ENCODE results near the gene MZT1.
A peak's percentile ranks its signal among the peaks of the same experiment; 100 is the strongest.
"Not testable (repeated sequence)": the region's sequence is repeated elsewhere in the genome, so short reads cannot be mapped to it uniquely, and the experiment has no call there.

The MZT1 gene

DNA sequence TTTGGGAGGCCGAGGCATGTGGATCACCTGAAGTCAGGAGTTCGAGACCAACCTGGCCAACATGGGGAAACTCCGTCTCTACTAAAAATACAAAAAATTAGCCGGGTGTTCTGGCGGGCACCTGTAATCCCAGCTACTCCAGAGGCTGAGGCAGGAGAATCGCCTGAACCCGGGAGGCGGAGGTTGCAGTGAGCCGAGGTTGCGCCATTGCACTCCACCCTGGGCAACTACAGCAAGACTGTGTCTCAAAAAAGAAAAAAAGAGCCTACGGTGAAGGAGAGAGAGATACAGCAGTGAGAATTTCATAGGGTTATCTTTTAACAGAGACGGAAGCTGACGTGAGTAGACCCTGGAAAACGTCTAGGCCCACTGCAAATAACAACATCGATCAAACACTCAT lies 1.2 kb downstream of the MZT1 start:
- H3K4me3 ChIP-seq (ENCODE audit: low read length) = peak overlapping the region; percentile 100
- H3K4me1 ChIP-seq (ENCODE audit: control insufficient read depth, insufficient read depth, low read length); H3K27me3 ChIP-seq (ENCODE audit: control insufficient read depth, insufficient read depth, low read length); H3K9ac ChIP-seq (ENCODE audit: low read length); H3K36me3 ChIP-seq (ENCODE audit: control insufficient read depth, insufficient read depth, low read length); H3K27ac ChIP-seq (ENCODE audit: low read depth, low read length): not testable (repeated sequence)

DNA sequence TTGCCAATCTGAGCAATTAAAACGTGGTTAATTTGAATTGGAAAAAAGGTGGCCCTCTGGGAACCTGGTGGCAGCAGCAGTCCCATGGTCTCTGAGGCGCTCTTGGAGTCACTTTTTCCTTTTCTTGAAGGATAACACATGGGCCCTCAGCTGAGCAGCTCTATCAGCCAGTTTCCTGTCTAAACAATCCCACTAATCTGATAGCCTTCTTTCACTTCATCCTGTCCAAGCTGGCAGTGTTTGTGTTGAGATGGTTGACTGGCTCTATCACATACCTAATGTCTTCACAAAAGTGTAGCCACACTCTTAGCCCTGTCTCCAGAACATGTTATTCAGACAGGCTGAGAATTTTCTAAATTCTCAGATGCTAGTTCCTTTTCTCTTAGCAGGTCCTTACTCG lies 10.7 kb downstream of the MZT1 start:
- no peaks in the 10 kb centered on the region for H3K4me1 ChIP-seq (ENCODE audit: control insufficient read depth, insufficient read depth, low read length)
- H3K4me3 ChIP-seq (ENCODE audit: low read length) = no peak overlapping the region
- no peaks in the 10 kb centered on the region for H3K36me3 ChIP-seq (ENCODE audit: control insufficient read depth, insufficient read depth, low read length)
- H3K27ac ChIP-seq (ENCODE audit: low read depth, low read length) = no peak overlapping the region
- H3K27me3 ChIP-seq (ENCODE audit: control insufficient read depth, insufficient read depth, low read length) = no peaks in the 10 kb centered on the region
- no peak overlapping the region for H3K9ac ChIP-seq (ENCODE audit: low read length)

DNA sequence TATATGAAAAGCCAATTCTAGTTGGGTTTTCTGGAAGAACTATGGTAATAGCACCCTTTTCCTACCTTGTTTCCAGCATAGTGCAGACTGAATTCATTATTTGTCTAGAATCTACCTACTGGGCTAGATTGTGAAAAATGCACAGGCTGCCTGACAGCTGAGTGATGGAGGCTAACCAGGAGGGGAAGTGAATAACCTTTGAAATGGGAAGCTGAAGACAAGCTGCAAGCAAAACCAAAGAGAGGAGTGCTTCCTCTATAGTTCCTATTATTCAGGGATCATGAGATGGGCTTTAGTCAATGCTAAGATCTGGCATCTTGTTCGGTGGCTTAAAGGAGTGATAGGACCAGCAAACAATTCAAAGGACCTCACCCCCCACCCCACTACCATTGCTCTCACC lies 26.9 kb downstream of the MZT1 start:
- Histone ChIP-seq H3K27ac (ENCODE audit: low read depth, low read length) (no peak overlapping the region), H3K27me3 (ENCODE audit: control insufficient read depth, insufficient read depth, low read length) (no peaks in the 10 kb centered on the region), H3K4me3 (ENCODE audit: low read length) (no peak overlapping the region), H3K9ac (ENCODE audit: low read length) (no peak overlapping the region), H3K4me1 (ENCODE audit: control insufficient read depth, insufficient read depth, low read length) (no peaks in the 10 kb centered on the region), H3K36me3 (ENCODE audit: control insufficient read depth, insufficient read depth, low read length) (no peaks in the 10 kb centered on the region)

DNA sequence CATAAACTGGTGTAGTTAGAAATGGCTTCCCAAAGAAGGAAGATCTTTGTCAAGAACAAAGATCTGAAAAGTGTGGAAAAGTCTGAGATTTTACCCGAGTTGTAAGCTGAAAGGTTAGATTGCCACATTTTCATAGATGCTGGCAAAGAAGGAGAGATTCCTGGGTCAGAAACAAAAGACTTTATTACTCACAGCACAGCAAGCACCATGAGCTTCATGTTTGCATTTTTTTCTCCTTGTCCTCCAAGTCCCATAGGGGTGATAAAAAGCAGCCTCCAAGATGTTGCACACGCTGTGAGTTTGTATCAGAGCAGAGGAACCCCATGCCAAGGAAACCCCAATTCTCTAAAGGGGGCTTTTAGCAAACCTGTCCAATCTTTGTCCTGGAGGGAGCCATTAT lies 29.3 kb downstream of the MZT1 start:
- no peaks in the 10 kb centered on the region for H3K4me1 ChIP-seq (ENCODE audit: control insufficient read depth, insufficient read depth, low read length)
- H3K27me3 ChIP-seq (ENCODE audit: control insufficient read depth, insufficient read depth, low read length) = no peaks in the 10 kb centered on the region
- no peaks in the 10 kb centered on the region for H3K36me3 ChIP-seq (ENCODE audit: control insufficient read depth, insufficient read depth, low read length)
- no peak overlapping the region for H3K4me3 ChIP-seq (ENCODE audit: low read length)
- no peak overlapping the region for H3K27ac ChIP-seq (ENCODE audit: low read depth, low read length)
- H3K9ac ChIP-seq (ENCODE audit: low read length) = no peak overlapping the region

DNA sequence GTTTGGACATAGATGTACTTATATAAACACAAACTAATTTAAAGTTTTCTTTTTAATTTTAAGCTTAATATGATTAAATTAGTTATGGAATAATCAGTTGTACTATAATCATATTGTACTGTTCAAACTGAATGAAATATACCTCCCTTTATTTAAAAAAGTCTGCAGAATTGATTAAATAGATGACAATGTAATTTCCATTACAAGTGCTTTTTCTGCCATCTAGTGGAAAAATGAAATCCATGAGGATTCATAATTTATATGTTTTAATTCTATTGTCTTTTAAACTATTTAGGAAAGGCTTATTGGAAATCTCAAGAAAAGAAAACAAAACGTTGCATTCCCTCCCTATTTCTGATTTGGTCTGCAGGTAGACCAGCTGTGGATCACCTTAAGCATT lies 30.9 kb downstream of the MZT1 start:
- no peaks in the 10 kb centered on the region for H3K36me3 ChIP-seq (ENCODE audit: control insufficient read depth, insufficient read depth, low read length)
- H3K4me1 ChIP-seq (ENCODE audit: control insufficient read depth, insufficient read depth, low read length) = no peaks in the 10 kb centered on the region
- no peaks in the 10 kb centered on the region for H3K27me3 ChIP-seq (ENCODE audit: control insufficient read depth, insufficient read depth, low read length)
- H3K9ac ChIP-seq (ENCODE audit: low read length) = no peak overlapping the region
- no peak overlapping the region for H3K4me3 ChIP-seq (ENCODE audit: low read length)
- no peak overlapping the region for H3K27ac ChIP-seq (ENCODE audit: low read depth, low read length)

DNA sequence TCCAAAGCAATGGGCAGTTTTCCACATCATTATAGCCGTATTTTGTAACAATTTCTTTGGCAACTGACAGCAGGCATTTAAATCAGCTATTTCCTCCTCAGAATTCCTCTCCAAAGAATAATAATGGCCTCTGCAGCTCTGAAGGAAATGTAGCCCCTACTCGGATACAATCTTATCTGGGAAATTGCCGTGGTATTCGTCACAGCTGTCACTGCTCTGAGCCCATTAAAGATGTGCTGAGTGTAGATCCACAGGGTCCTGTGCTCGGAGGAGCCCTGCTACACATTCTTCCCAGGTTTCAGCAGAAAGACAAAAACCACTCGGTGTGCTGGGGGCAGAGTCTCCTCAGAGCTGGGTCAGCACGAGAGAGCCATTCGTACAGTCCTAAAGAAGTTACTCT lies 33.1 kb downstream of the MZT1 start:
- H3K27ac ChIP-seq (ENCODE audit: low read depth, low read length) = no peak overlapping the region
- no peaks in the 10 kb centered on the region for H3K27me3 ChIP-seq (ENCODE audit: control insufficient read depth, insufficient read depth, low read length)
- no peaks in the 10 kb centered on the region for H3K4me1 ChIP-seq (ENCODE audit: control insufficient read depth, insufficient read depth, low read length)
- no peak overlapping the region for H3K9ac ChIP-seq (ENCODE audit: low read length)
- H3K4me3 ChIP-seq (ENCODE audit: low read length) = no peak overlapping the region
- H3K36me3 ChIP-seq (ENCODE audit: control insufficient read depth, insufficient read depth, low read length) = no peaks in the 10 kb centered on the region

DNA sequence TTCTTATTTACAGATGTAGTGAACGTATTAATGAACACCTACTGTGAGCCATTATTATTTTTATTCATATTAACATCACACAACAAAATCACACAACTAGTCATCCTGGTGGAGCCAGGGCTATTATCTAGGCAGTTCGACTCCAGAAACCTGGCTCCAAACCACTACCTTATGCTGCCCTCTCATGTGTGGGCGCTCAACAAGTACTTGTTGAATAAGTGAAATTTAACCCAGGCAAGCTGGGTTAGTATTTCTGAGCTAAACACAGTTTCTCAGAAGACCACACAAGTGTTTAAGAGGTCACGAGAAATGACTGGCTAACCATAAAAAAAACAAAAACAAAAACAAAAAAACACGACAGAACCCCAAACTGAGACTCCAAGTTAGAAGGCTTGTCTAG lies 33.6 kb downstream of the MZT1 start:
- Histone ChIP-seq H3K27me3 (ENCODE audit: control insufficient read depth, insufficient read depth, low read length) (no peaks in the 10 kb centered on the region), H3K4me1 (ENCODE audit: control insufficient read depth, insufficient read depth, low read length) (no peaks in the 10 kb centered on the region), H3K9ac (ENCODE audit: low read length) (no peak overlapping the region), H3K4me3 (ENCODE audit: low read length) (no peak overlapping the region), H3K36me3 (ENCODE audit: control insufficient read depth, insufficient read depth, low read length) (no peaks in the 10 kb centered on the region), H3K27ac (ENCODE audit: low read depth, low read length) (no peak overlapping the region)

DNA sequence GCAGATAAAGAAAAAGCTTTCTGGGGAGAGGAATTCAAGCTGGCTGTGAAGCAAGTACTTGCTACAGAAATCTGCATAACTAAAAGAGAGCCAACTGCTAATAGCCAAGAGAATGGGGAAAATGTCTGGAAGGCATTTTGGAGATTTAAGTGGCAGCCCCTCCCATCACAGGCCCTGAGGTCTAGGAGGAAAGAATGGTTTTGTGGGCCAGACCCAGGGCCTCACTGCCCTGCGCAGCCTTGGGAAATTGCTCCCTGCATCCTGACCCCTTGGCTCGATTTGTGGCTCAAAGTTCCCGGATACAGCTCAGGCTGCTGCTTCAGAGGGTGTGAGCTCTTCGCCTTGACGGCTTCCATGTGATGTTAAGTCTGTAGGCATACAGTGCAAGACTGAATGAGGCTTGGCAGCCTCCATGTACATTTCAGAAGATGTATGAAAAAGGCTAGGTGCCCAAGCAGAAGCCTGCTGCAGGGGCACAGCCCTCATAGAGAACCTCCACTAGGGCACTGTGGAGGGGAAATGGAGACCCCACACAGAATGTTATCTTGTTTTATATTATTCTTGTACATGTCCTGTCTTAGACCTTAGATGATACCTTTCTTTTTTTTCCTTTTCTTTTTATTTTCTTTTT lies 34.4 kb downstream of the MZT1 start:
- H3K36me3 ChIP-seq (ENCODE audit: control insufficient read depth, insufficient read depth, low read length) = no peaks in the 10 kb centered on the region
- no peaks in the 10 kb centered on the region for H3K27me3 ChIP-seq (ENCODE audit: control insufficient read depth, insufficient read depth, low read length)
- H3K4me1 ChIP-seq (ENCODE audit: control insufficient read depth, insufficient read depth, low read length) = no peaks in the 10 kb centered on the region
- H3K4me3 ChIP-seq (ENCODE audit: low read length) = no peak overlapping the region
- H3K9ac ChIP-seq (ENCODE audit: low read length) = no peak overlapping the region
- no peak overlapping the region for H3K27ac ChIP-seq (ENCODE audit: low read depth, low read length)

DNA sequence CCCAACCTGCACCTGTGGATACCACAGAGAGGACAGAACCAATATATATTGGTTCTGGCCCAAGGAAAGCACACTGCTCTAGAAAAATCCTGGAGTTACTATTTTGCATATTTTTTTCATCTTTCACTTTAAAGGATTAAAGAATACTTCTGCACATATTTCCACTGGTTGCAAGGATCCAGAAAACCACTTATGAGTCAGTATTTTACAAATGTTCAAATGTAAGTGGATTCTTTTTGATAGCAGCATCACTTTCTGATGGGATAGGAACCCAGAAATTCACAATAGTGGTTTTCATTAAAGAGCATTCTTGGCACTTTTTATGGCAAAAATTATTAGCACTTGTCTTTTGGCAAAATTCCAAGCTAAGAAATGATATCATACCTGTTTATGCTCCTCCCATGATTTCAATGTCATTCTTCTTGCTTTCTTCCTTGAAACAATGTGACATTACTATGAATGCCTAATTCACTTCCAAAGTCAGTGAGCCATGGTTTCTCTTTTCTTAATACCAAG lies 38.2 kb downstream of the MZT1 start:
- H3K27ac ChIP-seq (ENCODE audit: low read depth, low read length) = no peak overlapping the region
- no peaks in the 10 kb centered on the region for H3K4me1 ChIP-seq (ENCODE audit: control insufficient read depth, insufficient read depth, low read length)
- no peak overlapping the region for H3K4me3 ChIP-seq (ENCODE audit: low read length)
- no peaks in the 10 kb centered on the region for H3K36me3 ChIP-seq (ENCODE audit: control insufficient read depth, insufficient read depth, low read length)
- no peak overlapping the region for H3K9ac ChIP-seq (ENCODE audit: low read length)
- H3K27me3 ChIP-seq (ENCODE audit: control insufficient read depth, insufficient read depth, low read length) = no peaks in the 10 kb centered on the region

DNA sequence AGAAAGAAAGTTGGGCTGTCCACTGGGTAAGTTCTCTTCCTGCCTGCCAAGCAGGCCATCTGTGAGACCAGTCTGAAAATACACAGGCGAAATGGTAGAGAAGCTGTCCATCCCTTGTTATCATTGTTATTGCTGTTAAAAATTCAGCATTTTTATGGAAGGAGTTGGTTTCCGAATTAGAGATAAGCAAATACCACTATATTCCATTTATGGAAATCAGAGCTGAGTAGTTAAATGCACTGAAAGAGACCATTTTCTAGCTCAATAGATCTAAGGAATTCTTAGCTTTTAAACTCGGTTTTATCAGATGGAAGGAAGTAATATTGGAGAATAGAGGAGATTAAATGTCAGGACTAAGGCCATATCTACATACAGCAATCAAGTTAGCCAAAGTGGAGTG lies 40.7 kb downstream of the MZT1 start:
- Histone ChIP-seq H3K27ac (ENCODE audit: low read depth, low read length) (no peak overlapping the region), H3K4me1 (ENCODE audit: control insufficient read depth, insufficient read depth, low read length) (no peaks in the 10 kb centered on the region), H3K27me3 (ENCODE audit: control insufficient read depth, insufficient read depth, low read length) (no peaks in the 10 kb centered on the region), H3K36me3 (ENCODE audit: control insufficient read depth, insufficient read depth, low read length) (no peaks in the 10 kb centered on the region), H3K4me3 (ENCODE audit: low read length) (no peak overlapping the region), H3K9ac (ENCODE audit: low read length) (no peak overlapping the region)

DNA sequence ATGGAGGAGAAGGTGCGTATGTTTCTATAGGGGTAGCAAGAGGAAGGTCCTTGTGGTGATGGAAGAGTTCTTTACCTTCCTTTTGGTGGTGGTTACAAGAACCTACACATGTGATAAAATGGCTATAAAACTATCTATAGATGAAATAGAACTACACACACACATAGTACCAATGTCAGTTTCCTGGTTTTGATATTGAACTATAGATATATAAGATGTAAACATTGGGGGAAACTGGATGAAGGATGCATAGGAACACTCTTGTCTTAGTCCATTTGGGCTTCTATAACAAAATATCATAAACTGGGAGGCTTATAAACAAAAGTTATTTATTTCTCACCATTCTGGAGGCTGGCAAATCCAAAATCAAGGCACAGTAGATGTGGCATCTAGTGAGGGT lies 47.1 kb downstream of the MZT1 start:
- Histone ChIP-seq H3K4me3 (ENCODE audit: low read length) (no peak overlapping the region), H3K27me3 (ENCODE audit: control insufficient read depth, insufficient read depth, low read length) (no peaks in the 10 kb centered on the region), H3K36me3 (ENCODE audit: control insufficient read depth, insufficient read depth, low read length) (no peaks in the 10 kb centered on the region), H3K9ac (ENCODE audit: low read length) (no peak overlapping the region), H3K27ac (ENCODE audit: low read depth, low read length) (no peak overlapping the region), H3K4me1 (ENCODE audit: control insufficient read depth, insufficient read depth, low read length) (no peaks in the 10 kb centered on the region)

DNA sequence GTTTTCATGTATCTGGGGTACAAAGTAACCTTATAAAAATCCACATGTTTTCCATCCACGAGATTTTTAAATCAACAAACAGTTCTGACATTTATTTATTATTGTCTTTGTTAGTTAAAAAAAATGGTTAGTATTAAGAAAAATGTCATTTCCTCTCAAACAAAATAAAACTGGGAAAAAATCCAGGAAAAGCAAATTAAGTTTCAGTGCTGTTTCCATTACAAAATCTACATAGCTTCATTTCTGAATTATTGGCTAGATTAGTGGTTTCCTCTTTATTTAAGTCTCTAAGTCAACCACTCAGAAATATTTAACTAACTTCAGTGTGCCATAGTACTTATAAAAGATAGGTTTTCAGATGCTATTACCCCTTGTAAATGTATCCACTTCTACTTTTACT lies 49.1 kb downstream of the MZT1 start:
- Histone ChIP-seq H3K4me1 (ENCODE audit: control insufficient read depth, insufficient read depth, low read length) (no peaks in the 10 kb centered on the region), H3K4me3 (ENCODE audit: low read length) (no peak overlapping the region), H3K27me3 (ENCODE audit: control insufficient read depth, insufficient read depth, low read length) (no peaks in the 10 kb centered on the region), H3K36me3 (ENCODE audit: control insufficient read depth, insufficient read depth, low read length) (no peaks in the 10 kb centered on the region), H3K27ac (ENCODE audit: low read depth, low read length) (no peak overlapping the region), H3K9ac (ENCODE audit: low read length) (no peak overlapping the region)

DNA sequence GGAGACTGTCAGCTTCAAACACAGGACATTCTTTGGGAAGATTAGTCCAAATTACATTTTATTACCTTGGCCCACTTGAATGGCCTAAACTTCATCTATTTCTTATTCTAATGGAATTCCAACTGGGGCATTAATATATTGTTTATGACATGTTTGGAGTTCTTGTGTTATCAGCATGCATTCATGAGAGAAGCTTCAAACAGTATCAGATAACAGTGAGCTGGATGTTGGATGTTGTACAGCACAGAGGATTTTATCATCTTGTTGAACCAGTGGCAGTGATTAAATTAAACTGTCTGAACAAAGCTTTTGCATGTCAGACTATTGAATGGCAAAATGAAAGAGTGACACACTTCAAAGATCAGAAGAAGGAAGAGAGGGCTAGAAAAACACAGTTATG lies 50.0 kb downstream of the MZT1 start:
- no peak overlapping the region for H3K9ac ChIP-seq (ENCODE audit: low read length)
- H3K27me3 ChIP-seq (ENCODE audit: control insufficient read depth, insufficient read depth, low read length) = no peaks in the 10 kb centered on the region
- H3K27ac ChIP-seq (ENCODE audit: low read depth, low read length) = no peak overlapping the region
- H3K4me1 ChIP-seq (ENCODE audit: control insufficient read depth, insufficient read depth, low read length) = no peaks in the 10 kb centered on the region
- H3K4me3 ChIP-seq (ENCODE audit: low read length) = no peak overlapping the region
- H3K36me3 ChIP-seq (ENCODE audit: control insufficient read depth, insufficient read depth, low read length) = no peaks in the 10 kb centered on the region

Data from rectal smooth muscle tissue (tissue), 1 donor.